ENCODE results near the gene PRAMEF14. TPM values are rescaled to one million over a fixed set of nuclear protein-coding genes. Genes with fewer than 3 reads are reported as not detected.
"Not testable (repeated sequence)": the region's sequence is repeated elsewhere in the genome, so short reads cannot be mapped to it uniquely, and the experiment has no call there.

The PRAMEF14 gene
- total RNA-seq, 2 donors from 2014 or later, result not detected

- ATAC-seq; H3K27ac ChIP-seq; H3K36me3 ChIP-seq (replicated peaks in 1 of 2; ENCODE audit: insufficient read depth in 1 of 2, low read depth in 2 of 2); H3K4me3 ChIP-seq; H3K9me3 ChIP-seq; H3K4me1 ChIP-seq; intact Hi-C loops (cut with DNase I); H3K27me3 ChIP-seq: not testable (repeated sequence)
- 0 to 1% methylated on average over 5 of the region's 5 CpGs for WGBS, 2 donors
- TF ChIP-seq, protein P1, sequence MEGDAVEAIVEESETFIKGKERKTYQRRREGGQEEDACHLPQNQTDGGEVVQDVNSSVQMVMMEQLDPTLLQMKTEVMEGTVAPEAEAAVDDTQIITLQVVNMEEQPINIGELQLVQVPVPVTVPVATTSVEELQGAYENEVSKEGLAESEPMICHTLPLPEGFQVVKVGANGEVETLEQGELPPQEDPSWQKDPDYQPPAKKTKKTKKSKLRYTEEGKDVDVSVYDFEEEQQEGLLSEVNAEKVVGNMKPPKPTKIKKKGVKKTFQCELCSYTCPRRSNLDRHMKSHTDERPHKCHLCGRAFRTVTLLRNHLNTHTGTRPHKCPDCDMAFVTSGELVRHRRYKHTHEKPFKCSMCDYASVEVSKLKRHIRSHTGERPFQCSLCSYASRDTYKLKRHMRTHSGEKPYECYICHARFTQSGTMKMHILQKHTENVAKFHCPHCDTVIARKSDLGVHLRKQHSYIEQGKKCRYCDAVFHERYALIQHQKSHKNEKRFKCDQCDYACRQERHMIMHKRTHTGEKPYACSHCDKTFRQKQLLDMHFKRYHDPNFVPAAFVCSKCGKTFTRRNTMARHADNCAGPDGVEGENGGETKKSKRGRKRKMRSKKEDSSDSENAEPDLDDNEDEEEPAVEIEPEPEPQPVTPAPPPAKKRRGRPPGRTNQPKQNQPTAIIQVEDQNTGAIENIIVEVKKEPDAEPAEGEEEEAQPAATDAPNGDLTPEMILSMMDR (IDR thresholded peaks at IDR 0.05), result peak; percentile 34 to 52 (median 45)
- peak; percentile 16 to 35 (median 24) for DNase-seq
These were observed 9.8 kb upstream of the PRAMEF14 start for GRCh38 chr1:13356774-13357173.

DNA sequence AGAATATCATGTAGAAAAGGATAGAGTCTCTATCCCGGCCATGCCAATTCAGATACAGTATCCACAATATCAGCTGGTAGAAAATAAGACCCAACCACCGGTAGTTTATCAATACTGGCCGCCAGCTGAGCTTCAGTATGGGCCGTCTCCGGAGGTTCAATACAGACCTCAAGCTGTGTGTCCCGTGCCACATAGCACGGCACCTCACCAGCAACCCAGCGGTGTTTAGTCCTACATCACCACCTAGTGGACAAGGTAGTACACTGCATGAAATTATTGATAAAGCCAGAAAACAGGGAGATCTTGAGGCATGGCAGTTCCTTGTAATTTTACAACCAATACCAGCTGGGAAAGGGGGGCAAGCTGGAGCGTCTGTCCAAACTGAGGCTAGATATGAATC lies 7.5 kb upstream of the PRAMEF14 start:
- intact Hi-C loops (cut with DNase I); ATAC-seq: not testable (repeated sequence)
- WGBS, 2 donors, result no CpG with 5 or more reads among the region's 9 CpGs

GRCh38 chr1:13353476-13353875 lies 6.5 kb upstream of the PRAMEF14 start:
- DNase-seq; H3K36me3 ChIP-seq (replicated peaks in 1 of 2; ENCODE audit: insufficient read depth in 1 of 2, low read depth in 2 of 2); ATAC-seq; H3K27ac ChIP-seq; H3K4me1 ChIP-seq; H3K9me3 ChIP-seq; H3K27me3 ChIP-seq; H3K4me3 ChIP-seq; intact Hi-C loops (cut with DNase I): not testable (repeated sequence)
- 78 to 89% methylated on average over 6 of the region's 8 CpGs for WGBS, 2 donors

More for the DNA sequence above, 7.5 kb upstream of the PRAMEF14 start:
- not testable (repeated sequence) for H3K4me3 ChIP-seq; H3K27me3 ChIP-seq; H3K9me3 ChIP-seq; H3K27ac ChIP-seq; H3K36me3 ChIP-seq (replicated peaks in 1 of 2; ENCODE audit: insufficient read depth in 1 of 2, low read depth in 2 of 2); DNase-seq; H3K4me1 ChIP-seq

GRCh38 chr1:13342496-13342895 lies 4.4 kb downstream of the PRAMEF14 start:
- intact Hi-C loops (cut with DNase I), result not testable (repeated sequence)

GRCh38 chr1:13315281-13315680 lies 31.7 kb downstream of the PRAMEF14 start, which contains the start of gene PRAMEF15:
Gene PRAMEF15, plus strand, starts transcription at chr1:13315581. Its CDS starts 2,827 bp downstream, at chr1:13318408.
- H3K27ac ChIP-seq; intact Hi-C loops (cut with DNase I); H3K36me3 ChIP-seq (replicated peaks in 1 of 2; ENCODE audit: insufficient read depth in 1 of 2, low read depth in 2 of 2); H3K27me3 ChIP-seq; H3K4me1 ChIP-seq; ATAC-seq; H3K4me3 ChIP-seq; H3K9me3 ChIP-seq; DNase-seq: not testable (repeated sequence)
- 22 to 78% methylated on average over 2 to 4 of the region's 4 CpGs for WGBS, 2 donors

More at GRCh38 chr1:13342496-13342895, 4.4 kb downstream of the PRAMEF14 start:
- DNase-seq; H3K4me3 ChIP-seq; ATAC-seq; H3K4me1 ChIP-seq; H3K36me3 ChIP-seq (replicated peaks in 1 of 2; ENCODE audit: insufficient read depth in 1 of 2, low read depth in 2 of 2); H3K9me3 ChIP-seq; H3K27me3 ChIP-seq; H3K27ac ChIP-seq: not testable (repeated sequence)
- WGBS, 2 donors, result 66 to 68% methylated on average over 4 to 8 of the region's 8 CpGs

- WGBS, 2 donors, result no CpG with 5 or more reads among the region's 1 CpG
- DNase-seq; H3K4me3 ChIP-seq; intact Hi-C loops (cut with DNase I); H3K9me3 ChIP-seq; H3K27me3 ChIP-seq; H3K27ac ChIP-seq; H3K36me3 ChIP-seq (replicated peaks in 1 of 2; ENCODE audit: insufficient read depth in 1 of 2, low read depth in 2 of 2); H3K4me1 ChIP-seq; ATAC-seq: not testable (repeated sequence)
These were observed 43.7 kb downstream of the PRAMEF14 start, which contains the start of gene PRAMEF33 for GRCh38 chr1:13303239-13303638. Gene PRAMEF33, plus strand, starts transcription at chr1:13303539. Its CDS starts 2,416 bp downstream, at chr1:13305955.

DNA sequence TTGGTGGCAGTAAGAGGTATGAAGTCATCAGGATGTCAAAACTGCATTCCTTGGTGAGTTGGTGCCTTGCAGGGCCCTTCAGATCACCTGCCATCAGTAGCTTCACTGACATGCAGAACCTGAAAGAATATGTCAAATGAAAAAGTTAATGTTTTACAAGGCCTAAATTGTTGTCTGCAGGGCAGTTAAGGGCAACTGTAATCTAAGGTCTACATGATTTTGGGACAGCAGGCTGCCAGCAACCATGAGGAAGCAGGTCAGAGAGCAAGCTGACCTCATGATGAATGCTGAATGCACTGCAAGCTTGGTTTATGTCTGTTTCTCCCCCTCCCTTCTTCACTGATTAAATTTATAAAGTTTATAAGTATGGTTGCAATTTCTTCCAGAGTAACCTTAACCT lies 44.7 kb downstream of the PRAMEF14 start:
- ATAC-seq; H3K4me1 ChIP-seq; H3K36me3 ChIP-seq (replicated peaks in 1 of 2; ENCODE audit: insufficient read depth in 1 of 2, low read depth in 2 of 2); H3K27me3 ChIP-seq; H3K9me3 ChIP-seq; H3K27ac ChIP-seq; intact Hi-C loops (cut with DNase I); DNase-seq; H3K4me3 ChIP-seq: not testable (repeated sequence)

- H3K36me3 ChIP-seq (replicated peaks in 1 of 2; ENCODE audit: insufficient read depth in 1 of 2, low read depth in 2 of 2); ATAC-seq; H3K27me3 ChIP-seq; H3K4me3 ChIP-seq; H3K27ac ChIP-seq; H3K4me1 ChIP-seq; intact Hi-C loops (cut with DNase I); DNase-seq; H3K9me3 ChIP-seq: not testable (repeated sequence)
- WGBS, 2 donors, result 60% methylated on average over 1 of the region's 27 CpGs; no CpG with 5 or more reads in 1 of the 2 donors
These were observed 48.2 kb downstream of the PRAMEF14 start for GRCh38 chr1:13298699-13299098.

DNA sequence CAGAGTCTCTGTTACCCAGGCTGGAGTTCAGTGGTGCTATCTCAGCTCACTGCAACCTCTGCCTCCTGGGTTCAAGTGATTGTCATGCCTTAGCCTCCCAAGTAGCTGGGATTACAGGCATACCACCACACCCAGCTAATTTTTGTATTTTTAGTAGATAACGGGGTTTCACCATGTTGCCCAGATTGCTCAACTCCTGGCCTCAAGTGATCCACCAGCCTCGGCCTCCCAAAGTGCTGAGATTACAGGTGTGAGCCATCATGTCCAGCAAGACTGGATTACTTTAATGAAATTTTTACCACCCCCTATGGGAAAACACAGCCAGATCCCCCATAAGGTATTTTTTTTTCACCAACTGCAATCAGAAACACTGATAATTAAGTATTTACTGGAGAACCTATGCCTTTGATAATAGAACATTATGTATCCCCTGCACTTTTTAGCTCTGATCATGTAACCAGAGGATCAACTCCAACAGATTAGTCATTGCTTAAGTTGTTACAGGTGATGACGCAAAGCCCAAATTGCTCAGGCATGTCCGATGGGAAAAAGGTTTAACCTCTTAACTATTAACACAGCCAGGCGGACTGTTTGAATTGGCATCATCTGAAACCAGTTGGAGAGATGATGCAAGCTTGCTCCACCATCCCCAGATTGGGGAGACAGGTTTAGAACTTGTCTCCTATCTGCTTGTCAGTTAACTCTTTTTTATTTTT lies 49.6 kb downstream of the PRAMEF14 start:
- DNase-seq; ATAC-seq; H3K27me3 ChIP-seq; H3K9me3 ChIP-seq; H3K4me3 ChIP-seq; H3K4me1 ChIP-seq; H3K36me3 ChIP-seq (replicated peaks in 1 of 2; ENCODE audit: insufficient read depth in 1 of 2, low read depth in 2 of 2); H3K27ac ChIP-seq; intact Hi-C loops (cut with DNase I): not testable (repeated sequence)
- 80 to 81% methylated on average over 1 to 2 of the region's 5 CpGs for WGBS, 2 donors

Data from body of pancreas (tissue), 4 donors.